WTC11 (cell line): Measurements from ENCODE around the gene MACO1. TPM values are rescaled to one million over a fixed set of nuclear protein-coding genes. Genes with fewer than 3 reads are reported as not detected.

Source experiments
- CREB1 ChIP-seq: sonication (generic); formaldehyde crosslinking; IDR thresholded peaks from 2 replicates; pipeline ENCODE4 v1.8.0; 2023; ENCODE audit warnings: mild to moderate bottlenecking, missing genetic modification reagents
- ELF4 ChIP-seq: sonication (generic); formaldehyde crosslinking; IDR thresholded peaks from 2 replicates; pipeline ENCODE4 v1.8.1; 2022; ENCODE audit warnings: low read depth, mild to moderate bottlenecking, moderate library complexity, missing genetic modification reagents
- ETV6 ChIP-seq: sonication (generic); formaldehyde crosslinking; IDR thresholded peaks from 2 replicates; pipeline ENCODE4 v1.8.1; 2022; ENCODE audit warnings: mild to moderate bottlenecking, missing genetic modification reagents
- FOXJ3 ChIP-seq: sonication (generic); formaldehyde crosslinking; IDR thresholded peaks from 2 replicates; pipeline ENCODE4 v1.9.0; 2021; ENCODE audit warnings: missing genetic modification reagents, mild to moderate bottlenecking, borderline replicate concordance
- GTF2I ChIP-seq: fragments of 250-450 bp; sonication (Bioruptor Pico); conservative IDR thresholded peaks from 2 replicates; pipeline ENCODE4 v1.4.0; 2021; ENCODE audit warnings: mild to moderate bottlenecking
- KAT7 ChIP-seq: sonication (generic); formaldehyde crosslinking; IDR thresholded peaks from 2 replicates; pipeline ENCODE4 v1.8.1; 2023; ENCODE audit warnings: missing genetic modification reagents, mild to moderate bottlenecking, borderline replicate concordance
- NFYB ChIP-seq: sonication (generic); formaldehyde crosslinking; conservative IDR thresholded peaks from 2 replicates; pipeline ENCODE4 v1.8.0; 2022; ENCODE audit warnings: low read depth, missing genetic modification reagents
- NR2C2 ChIP-seq: sonication (generic); formaldehyde crosslinking; IDR thresholded peaks from 2 replicates; pipeline ENCODE4 v1.8.0; 2022; ENCODE audit warnings: mild to moderate bottlenecking, missing genetic modification reagents
- SMAD4 ChIP-seq: sonication (generic); formaldehyde crosslinking; IDR thresholded peaks from 2 replicates; pipeline ENCODE4 v1.8.0; 2022; ENCODE audit warnings: mild to moderate bottlenecking, missing genetic modification reagents
- ZNF219 ChIP-seq: sonication (generic); formaldehyde crosslinking; IDR thresholded peaks from 2 replicates; pipeline ENCODE4 v1.8.0; 2023; ENCODE audit warnings: missing genetic modification reagents, mild to moderate bottlenecking, borderline replicate concordance
- ZNF232 ChIP-seq: sonication (generic); formaldehyde crosslinking; IDR thresholded peaks from 2 replicates; pipeline ENCODE4 v1.8.0; 2022; ENCODE audit warnings: mild to moderate bottlenecking, missing genetic modification reagents
- ZNF423 ChIP-seq: fragments of 250-450 bp; sonication (Bioruptor Pico); IDR thresholded peaks from 2 replicates; pipeline ENCODE4 v2.1.2; 2022; ENCODE audit warnings: mild to moderate bottlenecking, moderate library complexity
- ZNF532 ChIP-seq: fragments of 250-450 bp; sonication (Bioruptor Pico); IDR thresholded peaks from 2 replicates; pipeline ENCODE4 v1.9.0; 2021; ENCODE audit warnings: mild to moderate bottlenecking, borderline replicate concordance
- ZNF671 ChIP-seq: fragments of 250-450 bp; sonication (Bioruptor Pico); IDR thresholded peaks from 2 replicates; pipeline ENCODE4 v1.8.0; 2021; ENCODE audit warnings: mild to moderate bottlenecking
- total RNA-seq: library from RNA; stranded (reverse); gene quantifications from 3 replicates; pipeline ENCODE4 v1.2.3, GENCODE V29; 2021
- TF ChIP-seq, protein P1 (sequence below): sonication (generic); formaldehyde crosslinking; IDR thresholded peaks from 2 replicates; pipeline ENCODE4 v1.8.1; 2022; ENCODE audit warnings: low read depth, mild to moderate bottlenecking, moderate library complexity, missing genetic modification reagents, borderline replicate concordance
- TF ChIP-seq, protein P2 (sequence below): sonication (generic); formaldehyde crosslinking; IDR thresholded peaks from 2 replicates; pipeline ENCODE4 v1.8.1; 2022; ENCODE audit warnings: low read depth, missing genetic modification reagents, borderline replicate concordance
- TF ChIP-seq, protein P3 (sequence below): sonication (generic); formaldehyde crosslinking; IDR thresholded peaks from 2 replicates; pipeline ENCODE4 v1.8.0; 2022; ENCODE audit warnings: mild to moderate bottlenecking, missing genetic modification reagents
- TF ChIP-seq, protein P4 (sequence below): sonication (generic); formaldehyde crosslinking; conservative IDR thresholded peaks from 2 replicates; pipeline ENCODE4 v1.8.1; 2023; ENCODE audit warnings: mild to moderate bottlenecking, low read depth, missing genetic modification reagents, moderate library complexity
- TF ChIP-seq, protein P5 (sequence below): sonication (generic); formaldehyde crosslinking; IDR thresholded peaks from 2 replicates; pipeline ENCODE4 v1.8.1; 2023; ENCODE audit warnings: mild to moderate bottlenecking, missing genetic modification reagents
- TF ChIP-seq, protein P6 (sequence below): sonication (generic); formaldehyde crosslinking; IDR thresholded peaks from 2 replicates; pipeline ENCODE4 v1.8.0; 2023; ENCODE audit warnings: missing genetic modification reagents
- TF ChIP-seq, protein P7 (sequence below): sonication (generic); formaldehyde crosslinking; IDR thresholded peaks from 2 replicates; pipeline ENCODE4 v1.8.1; 2023; ENCODE audit warnings: mild to moderate bottlenecking, missing genetic modification reagents
- TF ChIP-seq, protein P8 (sequence below): fragments of 250-450 bp; sonication (Bioruptor Pico); IDR thresholded peaks from 2 replicates; pipeline ENCODE4 v1.9.0; 2021; ENCODE audit warnings: mild to moderate bottlenecking

The MACO1 gene
- total RNA-seq, 1 experiment from 2014 or later = 9.5 TPM

- TF ChIP-seq ZNF532 (CRISPR knock-in tag) (no peak), SMAD4 (CRISPR knock-in tag) (no peak), ZNF671 (CRISPR knock-in tag) (no peak), GTF2I (CRISPR knock-in tag) (no peak), ETV6 (peak; percentile 57), ZNF423 (no peak), FOXJ3 (no peak), ZNF232 (no peak), ZNF219 (no peak), KAT7 (CRISPR knock-in tag) (peak; percentile 5; the same call in 1 of the 2 replicates), NFYB (CRISPR knock-in tag) (no peak), CREB1 (CRISPR knock-in tag) (no peak), ELF4 (CRISPR knock-in tag) (no peak), NR2C2 (CRISPR knock-in tag) (no peak)
- TF ChIP-seq, protein P1, sequence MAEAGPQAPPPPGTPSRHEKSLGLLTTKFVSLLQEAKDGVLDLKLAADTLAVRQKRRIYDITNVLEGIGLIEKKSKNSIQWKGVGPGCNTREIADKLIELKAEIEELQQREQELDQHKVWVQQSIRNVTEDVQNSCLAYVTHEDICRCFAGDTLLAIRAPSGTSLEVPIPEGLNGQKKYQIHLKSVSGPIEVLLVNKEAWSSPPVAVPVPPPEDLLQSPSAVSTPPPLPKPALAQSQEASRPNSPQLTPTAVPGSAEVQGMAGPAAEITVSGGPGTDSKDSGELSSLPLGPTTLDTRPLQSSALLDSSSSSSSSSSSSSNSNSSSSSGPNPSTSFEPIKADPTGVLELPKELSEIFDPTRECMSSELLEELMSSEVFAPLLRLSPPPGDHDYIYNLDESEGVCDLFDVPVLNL = no peak
- TF ChIP-seq, protein P2, sequence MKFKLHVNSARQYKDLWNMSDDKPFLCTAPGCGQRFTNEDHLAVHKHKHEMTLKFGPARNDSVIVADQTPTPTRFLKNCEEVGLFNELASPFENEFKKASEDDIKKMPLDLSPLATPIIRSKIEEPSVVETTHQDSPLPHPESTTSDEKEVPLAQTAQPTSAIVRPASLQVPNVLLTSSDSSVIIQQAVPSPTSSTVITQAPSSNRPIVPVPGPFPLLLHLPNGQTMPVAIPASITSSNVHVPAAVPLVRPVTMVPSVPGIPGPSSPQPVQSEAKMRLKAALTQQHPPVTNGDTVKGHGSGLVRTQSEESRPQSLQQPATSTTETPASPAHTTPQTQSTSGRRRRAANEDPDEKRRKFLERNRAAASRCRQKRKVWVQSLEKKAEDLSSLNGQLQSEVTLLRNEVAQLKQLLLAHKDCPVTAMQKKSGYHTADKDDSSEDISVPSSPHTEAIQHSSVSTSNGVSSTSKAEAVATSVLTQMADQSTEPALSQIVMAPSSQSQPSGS (CRISPR knock-in tag) = no peak
- TF ChIP-seq, protein P3, sequence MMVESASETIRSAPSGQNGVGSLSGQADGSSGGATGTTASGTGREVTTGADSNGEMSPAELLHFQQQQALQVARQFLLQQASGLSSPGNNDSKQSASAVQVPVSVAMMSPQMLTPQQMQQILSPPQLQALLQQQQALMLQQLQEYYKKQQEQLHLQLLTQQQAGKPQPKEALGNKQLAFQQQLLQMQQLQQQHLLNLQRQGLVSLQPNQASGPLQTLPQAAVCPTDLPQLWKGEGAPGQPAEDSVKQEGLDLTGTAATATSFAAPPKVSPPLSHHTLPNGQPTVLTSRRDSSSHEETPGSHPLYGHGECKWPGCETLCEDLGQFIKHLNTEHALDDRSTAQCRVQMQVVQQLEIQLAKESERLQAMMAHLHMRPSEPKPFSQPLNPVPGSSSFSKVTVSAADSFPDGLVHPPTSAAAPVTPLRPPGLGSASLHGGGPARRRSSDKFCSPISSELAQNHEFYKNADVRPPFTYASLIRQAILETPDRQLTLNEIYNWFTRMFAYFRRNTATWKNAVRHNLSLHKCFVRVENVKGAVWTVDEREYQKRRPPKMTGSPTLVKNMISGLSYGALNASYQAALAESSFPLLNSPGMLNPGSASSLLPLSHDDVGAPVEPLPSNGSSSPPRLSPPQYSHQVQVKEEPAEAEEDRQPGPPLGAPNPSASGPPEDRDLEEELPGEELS (CRISPR knock-in tag) = no peak
- TF ChIP-seq, protein P4, sequence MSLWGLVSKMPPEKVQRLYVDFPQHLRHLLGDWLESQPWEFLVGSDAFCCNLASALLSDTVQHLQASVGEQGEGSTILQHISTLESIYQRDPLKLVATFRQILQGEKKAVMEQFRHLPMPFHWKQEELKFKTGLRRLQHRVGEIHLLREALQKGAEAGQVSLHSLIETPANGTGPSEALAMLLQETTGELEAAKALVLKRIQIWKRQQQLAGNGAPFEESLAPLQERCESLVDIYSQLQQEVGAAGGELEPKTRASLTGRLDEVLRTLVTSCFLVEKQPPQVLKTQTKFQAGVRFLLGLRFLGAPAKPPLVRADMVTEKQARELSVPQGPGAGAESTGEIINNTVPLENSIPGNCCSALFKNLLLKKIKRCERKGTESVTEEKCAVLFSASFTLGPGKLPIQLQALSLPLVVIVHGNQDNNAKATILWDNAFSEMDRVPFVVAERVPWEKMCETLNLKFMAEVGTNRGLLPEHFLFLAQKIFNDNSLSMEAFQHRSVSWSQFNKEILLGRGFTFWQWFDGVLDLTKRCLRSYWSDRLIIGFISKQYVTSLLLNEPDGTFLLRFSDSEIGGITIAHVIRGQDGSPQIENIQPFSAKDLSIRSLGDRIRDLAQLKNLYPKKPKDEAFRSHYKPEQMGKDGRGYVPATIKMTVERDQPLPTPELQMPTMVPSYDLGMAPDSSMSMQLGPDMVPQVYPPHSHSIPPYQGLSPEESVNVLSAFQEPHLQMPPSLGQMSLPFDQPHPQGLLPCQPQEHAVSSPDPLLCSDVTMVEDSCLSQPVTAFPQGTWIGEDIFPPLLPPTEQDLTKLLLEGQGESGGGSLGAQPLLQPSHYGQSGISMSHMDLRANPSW = no peak
- TF ChIP-seq, protein P5, sequence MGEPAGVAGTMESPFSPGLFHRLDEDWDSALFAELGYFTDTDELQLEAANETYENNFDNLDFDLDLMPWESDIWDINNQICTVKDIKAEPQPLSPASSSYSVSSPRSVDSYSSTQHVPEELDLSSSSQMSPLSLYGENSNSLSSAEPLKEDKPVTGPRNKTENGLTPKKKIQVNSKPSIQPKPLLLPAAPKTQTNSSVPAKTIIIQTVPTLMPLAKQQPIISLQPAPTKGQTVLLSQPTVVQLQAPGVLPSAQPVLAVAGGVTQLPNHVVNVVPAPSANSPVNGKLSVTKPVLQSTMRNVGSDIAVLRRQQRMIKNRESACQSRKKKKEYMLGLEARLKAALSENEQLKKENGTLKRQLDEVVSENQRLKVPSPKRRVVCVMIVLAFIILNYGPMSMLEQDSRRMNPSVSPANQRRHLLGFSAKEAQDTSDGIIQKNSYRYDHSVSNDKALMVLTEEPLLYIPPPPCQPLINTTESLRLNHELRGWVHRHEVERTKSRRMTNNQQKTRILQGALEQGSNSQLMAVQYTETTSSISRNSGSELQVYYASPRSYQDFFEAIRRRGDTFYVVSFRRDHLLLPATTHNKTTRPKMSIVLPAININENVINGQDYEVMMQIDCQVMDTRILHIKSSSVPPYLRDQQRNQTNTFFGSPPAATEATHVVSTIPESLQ = no peak
- TF ChIP-seq, protein P6, sequence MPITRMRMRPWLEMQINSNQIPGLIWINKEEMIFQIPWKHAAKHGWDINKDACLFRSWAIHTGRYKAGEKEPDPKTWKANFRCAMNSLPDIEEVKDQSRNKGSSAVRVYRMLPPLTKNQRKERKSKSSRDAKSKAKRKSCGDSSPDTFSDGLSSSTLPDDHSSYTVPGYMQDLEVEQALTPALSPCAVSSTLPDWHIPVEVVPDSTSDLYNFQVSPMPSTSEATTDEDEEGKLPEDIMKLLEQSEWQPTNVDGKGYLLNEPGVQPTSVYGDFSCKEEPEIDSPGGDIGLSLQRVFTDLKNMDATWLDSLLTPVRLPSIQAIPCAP = no peak
- TF ChIP-seq, protein P7, sequence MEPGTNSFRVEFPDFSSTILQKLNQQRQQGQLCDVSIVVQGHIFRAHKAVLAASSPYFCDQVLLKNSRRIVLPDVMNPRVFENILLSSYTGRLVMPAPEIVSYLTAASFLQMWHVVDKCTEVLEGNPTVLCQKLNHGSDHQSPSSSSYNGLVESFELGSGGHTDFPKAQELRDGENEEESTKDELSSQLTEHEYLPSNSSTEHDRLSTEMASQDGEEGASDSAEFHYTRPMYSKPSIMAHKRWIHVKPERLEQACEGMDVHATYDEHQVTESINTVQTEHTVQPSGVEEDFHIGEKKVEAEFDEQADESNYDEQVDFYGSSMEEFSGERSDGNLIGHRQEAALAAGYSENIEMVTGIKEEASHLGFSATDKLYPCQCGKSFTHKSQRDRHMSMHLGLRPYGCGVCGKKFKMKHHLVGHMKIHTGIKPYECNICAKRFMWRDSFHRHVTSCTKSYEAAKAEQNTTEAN (CRISPR knock-in tag) = no peak
- TF ChIP-seq, protein P8, sequence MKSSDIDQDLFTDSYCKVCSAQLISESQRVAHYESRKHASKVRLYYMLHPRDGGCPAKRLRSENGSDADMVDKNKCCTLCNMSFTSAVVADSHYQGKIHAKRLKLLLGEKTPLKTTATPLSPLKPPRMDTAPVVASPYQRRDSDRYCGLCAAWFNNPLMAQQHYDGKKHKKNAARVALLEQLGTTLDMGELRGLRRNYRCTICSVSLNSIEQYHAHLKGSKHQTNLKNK (CRISPR knock-in tag) = no peak
Observed at GRCh38 chr1:25543425-25544242, 112.9 kb downstream of the MACO1 start, which contains the start of gene LDLRAP1 (continued).
